OCI-LY7 (cell line): Measurements from ENCODE around the gene PTPRE. TPM values are rescaled to one million over a fixed set of nuclear protein-coding genes. Genes with fewer than 3 reads are reported as not detected.
A peak's percentile ranks its signal among the peaks of the same experiment; 100 is the strongest.

Experiments used
- BruUV-seq: library from RNA; stranded (reverse); fragments of 400-500 nt; replicated peaks from 2 replicates; lab custom pipeline; 2021; lab: Mats Ljungman, UMichigan
- CTCF ChIA-PET: fragments of 300-600 bp; sonication (Branson Sonifier 250); formaldehyde crosslinking; loops from one replicate; lab custom pipeline; 2022; ENCODE audit warnings: antibody characterized with exemption; ENCODE audit not compliant: unreplicated experiment; lab: Charles Lee
- POLR2A ChIA-PET: fragments of 300-600 bp; sonication (Branson Sonifier 250); formaldehyde crosslinking; loops from one replicate; lab custom pipeline; 2022; ENCODE audit warnings: antibody characterized with exemption; lab: Charles Lee
- DNase-seq: peaks from one replicate; pipeline ENCODE4 v3.0.0-alpha.2; 2015; ENCODE audit warnings: low spot score
- H2AFZ ChIP-seq: fragments of 200-600 bp; sonication (generic), shearing (Covaris generic); 2 replicates; pipeline ENCODE4 v1.6.1; 2014; ENCODE audit warnings: mild to moderate bottlenecking, antibody characterized with exemption, low read length, moderate library complexity
- H3K27ac ChIP-seq: fragments of 200-600 bp; sonication (generic); 2 replicates; pipeline ENCODE4 v1.5.1; 2014; ENCODE audit warnings: mixed run types, low read depth, mild to moderate bottlenecking, moderate library complexity, low read length, inconsistent platforms; ENCODE audit not compliant: poor library complexity, severe bottlenecking
- H3K36me3 ChIP-seq: fragments of 200-600 bp; sonication (generic); 2 replicates; pipeline ENCODE4 v1.6.1; 2014; ENCODE audit warnings: mild to moderate bottlenecking, antibody characterized with exemption, low read length, moderate library complexity, mixed read lengths; ENCODE audit not compliant: insufficient read depth
- H3K4me1 ChIP-seq: fragments of 200-600 bp; sonication (generic); 2 replicates; pipeline ENCODE4 v1.5.1; 2014; ENCODE audit warnings: mild to moderate bottlenecking, low read length; ENCODE audit not compliant: insufficient read depth, poor library complexity, severe bottlenecking
- H3K4me2 ChIP-seq: fragments of 200-600 bp; sonication (generic); 2 replicates; pipeline ENCODE4 v1.6.1; 2014; ENCODE audit warnings: mild to moderate bottlenecking, low read length
- H3K4me3 ChIP-seq: fragments of 200-600 bp; sonication (generic); 2 replicates; pipeline ENCODE4 v1.5.1; 2014; ENCODE audit warnings: mild to moderate bottlenecking, low read depth, low read length; ENCODE audit not compliant: poor library complexity, severe bottlenecking
- H3K79me2 ChIP-seq: fragments of 200-600 bp; sonication (generic); 2 replicates; pipeline ENCODE4 v1.6.1; 2016; ENCODE audit warnings: low read depth, mild to moderate bottlenecking, low read length, moderate library complexity, mixed read lengths; ENCODE audit not compliant: insufficient read depth
- H3K9me2 ChIP-seq: fragments of 200-600 bp; sonication (generic); 2 replicates; pipeline ENCODE4 v1.6.1; 2016; ENCODE audit warnings: mild to moderate bottlenecking, low read length, mixed read lengths; ENCODE audit not compliant: insufficient read depth
- H3K9me3 ChIP-seq: fragments of 200-600 bp; sonication (generic); 2 replicates; pipeline ENCODE4 v1.6.1; 2014; ENCODE audit warnings: mild to moderate bottlenecking, mixed run types, low read length, mixed read lengths
- H4K20me1 ChIP-seq: fragments of 200-600 bp; sonication (generic); 2 replicates; pipeline ENCODE4 v1.6.1; 2014; ENCODE audit warnings: mild to moderate bottlenecking, antibody characterized with exemption, low read length, moderate library complexity, mixed read lengths; ENCODE audit not compliant: insufficient read depth
- EZH2phosphoT487 ChIP-seq: fragments of 200-600 bp; sonication (generic); IDR thresholded peaks from 2 replicates; pipeline ENCODE4 v1.6.1; 2018; ENCODE audit warnings: low read depth, borderline replicate concordance, mild to moderate bottlenecking, mixed run types, antibody characterized with exemption, low read length, moderate library complexity, mixed read lengths
- intact Hi-C: fragments of 100-400 bp; cut with micrococcal nuclease; formaldehyde crosslinking; loops from one replicate; pipeline ENCODE4 v1.10.0; 2022; ENCODE audit not compliant: unreplicated experiment
- total RNA-seq, 2 experiments: library from RNA; depleted of rRNA in 1 of 2; stranded (reverse); fragments of >200 nt in 1 of 2; shearing (Covaris generic) in 1 of 2; gene quantifications; 2 replicates each; pipeline ENCODE4 v1.2.3, GENCODE V29; 2014 to 2022
- TF ChIP-seq, protein P1 (sequence below): fragments of 200-600 bp; sonication (generic); conservative IDR thresholded peaks from 2 replicates; pipeline ENCODE4 v1.5.1; 2014; ENCODE audit warnings: mild to moderate bottlenecking, antibody characterized with exemption, low read length, moderate library complexity, mixed read lengths

Gene PTPRE
- total RNA-seq, 2 experiments from 2014 or later: 6.8 to 8.3 TPM

DNA sequence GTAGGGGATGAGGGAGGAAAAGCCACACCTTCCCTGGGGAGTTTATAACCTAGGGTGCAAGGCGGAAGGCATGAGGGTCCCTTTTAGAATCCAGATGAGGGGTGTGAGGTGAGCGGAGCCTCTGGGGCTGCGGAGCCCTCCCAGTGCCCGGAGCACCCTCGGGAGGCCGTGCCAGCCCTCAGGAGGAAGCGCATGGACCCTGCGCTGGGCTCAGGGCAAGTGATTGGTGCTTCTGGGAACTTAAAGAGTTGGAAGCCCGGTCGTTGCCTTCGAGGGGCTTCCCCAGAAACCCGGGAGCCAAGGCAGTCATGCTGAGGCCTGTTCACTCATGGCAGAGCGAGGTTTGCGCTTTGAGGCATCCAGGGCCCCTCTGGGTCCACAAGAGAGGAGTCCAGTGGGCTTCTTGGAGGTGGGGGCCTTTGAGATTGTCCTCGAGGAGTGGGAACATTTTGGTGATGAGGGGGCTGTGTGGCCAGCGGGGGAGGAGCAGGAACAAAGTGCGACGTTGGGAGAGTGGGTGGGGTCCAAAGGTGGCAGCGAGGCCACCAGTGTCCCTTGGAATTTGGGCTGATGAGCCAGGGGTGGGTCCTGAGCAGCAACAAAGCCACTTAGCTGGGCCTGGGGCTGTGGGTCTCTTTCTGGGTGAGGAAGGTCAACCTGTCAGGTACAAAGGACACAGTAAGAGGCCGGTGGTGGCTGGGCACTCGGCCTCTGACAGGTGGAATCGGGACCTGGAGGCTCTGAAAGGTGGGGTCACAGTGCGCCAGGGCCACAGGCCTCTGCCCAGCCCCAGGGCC is 139.5 kb downstream of the PTPRE start:
- BruUV-seq: no TSS peak
- intact Hi-C loops: no loop called here

DNA sequence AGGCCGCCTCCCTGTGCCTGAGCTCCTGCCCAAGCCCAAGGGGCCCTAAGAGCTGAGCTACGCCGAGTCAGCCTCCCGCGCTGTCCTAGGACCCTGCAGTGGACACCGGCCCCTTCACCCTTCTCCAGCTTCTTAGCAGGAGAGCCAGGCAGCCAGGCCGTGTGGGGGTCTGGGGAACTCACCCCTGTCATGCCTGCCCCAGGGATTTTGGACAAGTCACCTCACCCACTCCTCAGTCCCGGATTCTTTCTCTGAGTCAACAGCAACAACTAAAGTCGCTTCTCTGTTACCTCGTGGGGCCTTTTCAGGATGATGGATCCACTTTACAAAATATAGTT is 140.0 kb downstream of the PTPRE start:
- Histone ChIP-seq H3K4me1 (peaks cover 42% of the 10 kb centered on the region), H3K9me3 (no peaks in the 10 kb centered on the region), H3K27ac (no peak overlapping the region), H3K4me3 (peak overlapping the region; percentile 79), H3K4me2 (peak overlapping the region; percentile 100), H3K36me3 (no peaks in the 10 kb centered on the region), H3K79me2 (no peaks in the 10 kb centered on the region), H3K9me2 (no peaks in the 10 kb centered on the region), H2AFZ (peak overlapping the region; percentile 38; the same call in 1 of the 2 replicates), H4K20me1 (0 out of 2 replicates have a peak, but pooled peaks cover 5% of the 10 kb centered on the region)
- ChIA-PET POLR2A (interaction anchor here (1.5 to 3.1 kb wide), 3 partner anchors 10 to 16 kb away, joined by 3 to 37 read pairs (median 6); no protein-coding TSS in a partner anchor), CTCF (interaction anchor here (0.6 to 2.5 kb wide), 6 partner anchors 16 to 289 kb away, joined by 3 to 17 read pairs (median 4); no protein-coding TSS in a partner anchor)
- no peak for DNase-seq
- intact Hi-C loops: no loop called here
- BruUV-seq: no TSS peak
- no peak for TF ChIP-seq EZH2phosphoT487
- TF ChIP-seq, protein P1, sequence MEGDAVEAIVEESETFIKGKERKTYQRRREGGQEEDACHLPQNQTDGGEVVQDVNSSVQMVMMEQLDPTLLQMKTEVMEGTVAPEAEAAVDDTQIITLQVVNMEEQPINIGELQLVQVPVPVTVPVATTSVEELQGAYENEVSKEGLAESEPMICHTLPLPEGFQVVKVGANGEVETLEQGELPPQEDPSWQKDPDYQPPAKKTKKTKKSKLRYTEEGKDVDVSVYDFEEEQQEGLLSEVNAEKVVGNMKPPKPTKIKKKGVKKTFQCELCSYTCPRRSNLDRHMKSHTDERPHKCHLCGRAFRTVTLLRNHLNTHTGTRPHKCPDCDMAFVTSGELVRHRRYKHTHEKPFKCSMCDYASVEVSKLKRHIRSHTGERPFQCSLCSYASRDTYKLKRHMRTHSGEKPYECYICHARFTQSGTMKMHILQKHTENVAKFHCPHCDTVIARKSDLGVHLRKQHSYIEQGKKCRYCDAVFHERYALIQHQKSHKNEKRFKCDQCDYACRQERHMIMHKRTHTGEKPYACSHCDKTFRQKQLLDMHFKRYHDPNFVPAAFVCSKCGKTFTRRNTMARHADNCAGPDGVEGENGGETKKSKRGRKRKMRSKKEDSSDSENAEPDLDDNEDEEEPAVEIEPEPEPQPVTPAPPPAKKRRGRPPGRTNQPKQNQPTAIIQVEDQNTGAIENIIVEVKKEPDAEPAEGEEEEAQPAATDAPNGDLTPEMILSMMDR: no peak

More for the DNA sequence above, 139.5 kb downstream of the PTPRE start:
- Histone ChIP-seq H3K4me2 (peak overlapping the region; percentile 100; the same call in 1 of the 2 replicates), H3K9me2 (no peaks in the 10 kb centered on the region), H2AFZ (no peak overlapping the region), H3K9me3 (no peaks in the 10 kb centered on the region), H3K79me2 (no peaks in the 10 kb centered on the region), H3K4me3 (no peak overlapping the region), H3K4me1 (peaks cover 42% of the 10 kb centered on the region), H3K27ac (no peak overlapping the region), H3K36me3 (no peaks in the 10 kb centered on the region), H4K20me1 (0 out of 2 replicates have a peak, but pooled peaks cover 5% of the 10 kb centered on the region)
- ChIA-PET CTCF (interaction anchor here (0.6 to 2.1 kb wide), 2 partner anchors 23 to 156 kb away, joined by 3 to 5 read pairs; no protein-coding TSS in a partner anchor), POLR2A (interaction anchor here (1.5 to 3.1 kb wide), 3 partner anchors 10 to 16 kb away, joined by 3 to 37 read pairs (median 6); no protein-coding TSS in a partner anchor)
- no peak for TF ChIP-seq EZH2phosphoT487
- TF ChIP-seq, protein P1: no peak
- DNase-seq: no peak
